ENCODE results near the gene FBXO48. TPM values are rescaled to one million over a fixed set of nuclear protein-coding genes. Genes with fewer than 3 reads are reported as not detected.

Gene FBXO48
- total RNA-seq, 1 experiment from 2014 or later = 0.74 TPM

- no peak for TF ChIP-seq TCF7L2 (IDR thresholded peaks at IDR 0.05; ENCODE audit: low read depth, low read length)
- TF ChIP-seq SIN3A (IDR thresholded peaks at IDR 0.05; ENCODE audit: borderline replicate concordance, insufficient read depth, low read depth, low read length) = no peak
- TF ChIP-seq CTCF (IDR thresholded peaks at IDR 0.05) = no peak
- no peak for TF ChIP-seq REST (IDR thresholded peaks at IDR 0.05; ENCODE audit: insufficient read depth in 1 of 2, low read depth in 2 of 2, low read length in 1 of 2)
- TF ChIP-seq POLR2AphosphoS5 (IDR thresholded peaks at IDR 0.05; ENCODE audit: low read depth, low read length) = no peak
- Histone ChIP-seq H3K27ac (ENCODE audit: low read length) (no peak overlapping the region), H3K4me3 (ENCODE audit: low read depth in 2 of 2, low read length in 2 of 2) (no peak overlapping the region), H3K27me3 (ENCODE audit: control insufficient read depth, insufficient read depth, low read length) (no peaks in the 10 kb centered on the region), H3K9me3 (ENCODE audit: control insufficient read depth, insufficient read depth, low read depth, low read length) (no peaks in the 10 kb centered on the region), H3K36me3 (ENCODE audit: control insufficient read depth, insufficient read depth, low read length) (no peaks in the 10 kb centered on the region), H3K4me1 (ENCODE audit: control insufficient read depth, insufficient read depth, low read length) (no peaks in the 10 kb centered on the region)
- no peak for DNase-seq (ENCODE audit: low read depth, low spot score)
- BruUV-seq (replicated peaks) = no TSS peak
- ATAC-seq = no peak
- intact Hi-C loops (cut with micrococcal nuclease; ENCODE audit: unreplicated experiment) (no loop called here), in situ Hi-C loops (cut with HindIII; ENCODE audit: low pct_unique_long_range_greater_than_20kb, low sequenced_read_pairs) (no loop called here)
- CTCF ChIA-PET = no interaction called here
- POLR2A ChIA-PET = no interaction called here
Observed at GRCh38 chr2:68434981-68435380, 32.1 kb downstream of the FBXO48 start.

- Histone ChIP-seq H3K27ac (ENCODE audit: low read length) (no peak overlapping the region), H3K4me3 (ENCODE audit: low read depth in 2 of 2, low read length in 2 of 2) (no peak overlapping the region), H3K4me1 (ENCODE audit: control insufficient read depth, insufficient read depth, low read length) (no peaks in the 10 kb centered on the region), H3K9me3 (ENCODE audit: control insufficient read depth, insufficient read depth, low read depth, low read length) (no peaks in the 10 kb centered on the region), H3K36me3 (ENCODE audit: control insufficient read depth, insufficient read depth, low read length) (no peaks in the 10 kb centered on the region), H3K27me3 (ENCODE audit: control insufficient read depth, insufficient read depth, low read length) (no peaks in the 10 kb centered on the region; the same call in 1 of the 2 replicates)
- in situ Hi-C loops (cut with HindIII; ENCODE audit: low pct_unique_long_range_greater_than_20kb, low sequenced_read_pairs) = no loop called here
- TF ChIP-seq CTCF (IDR thresholded peaks at IDR 0.05) = no peak
- no peak for TF ChIP-seq TCF7L2 (IDR thresholded peaks at IDR 0.05; ENCODE audit: low read depth, low read length)
- no peak for TF ChIP-seq SIN3A (IDR thresholded peaks at IDR 0.05; ENCODE audit: borderline replicate concordance, insufficient read depth, low read depth, low read length)
- no peak for TF ChIP-seq REST (IDR thresholded peaks at IDR 0.05; ENCODE audit: insufficient read depth in 1 of 2, low read depth in 2 of 2, low read length in 1 of 2)
- TF ChIP-seq POLR2AphosphoS5 (IDR thresholded peaks at IDR 0.05; ENCODE audit: low read depth, low read length) = no peak
- no TSS peak for BruUV-seq (replicated peaks)
- ATAC-seq (no peak), DNase-seq (ENCODE audit: low read depth, low spot score) (no peak)
- ChIA-PET CTCF (no interaction called here), POLR2A (no interaction called here)
- intact Hi-C loops (cut with micrococcal nuclease; ENCODE audit: unreplicated experiment) = no loop called here
Observed at GRCh38 chr2:68432696-68433658, 34.1 kb downstream of the FBXO48 start.

Data from Panc1 (cell line).